Activated CD8-positive, alpha-beta memory T cell treated with anti-CD3 and anti-CD28 coated beads for 24 hours (primary cell): ENCODE measurements around the gene GPS2.

Source experiments
- DNase-seq: peaks from one replicate; pipeline ENCODE4 v3.0.0-alpha.2; 2020

GPS2 gene

GRCh38 chr17:7290685-7291084, 24.5 kb downstream of the GPS2 start:
- no peak for DNase-seq

GRCh38 chr17:7290166-7290565, 25.0 kb downstream of the GPS2 start:
- no peak for DNase-seq

GRCh38 chr17:7289256-7290032, 25.7 kb downstream of the GPS2 start:
- DNase-seq: no peak

DNA sequence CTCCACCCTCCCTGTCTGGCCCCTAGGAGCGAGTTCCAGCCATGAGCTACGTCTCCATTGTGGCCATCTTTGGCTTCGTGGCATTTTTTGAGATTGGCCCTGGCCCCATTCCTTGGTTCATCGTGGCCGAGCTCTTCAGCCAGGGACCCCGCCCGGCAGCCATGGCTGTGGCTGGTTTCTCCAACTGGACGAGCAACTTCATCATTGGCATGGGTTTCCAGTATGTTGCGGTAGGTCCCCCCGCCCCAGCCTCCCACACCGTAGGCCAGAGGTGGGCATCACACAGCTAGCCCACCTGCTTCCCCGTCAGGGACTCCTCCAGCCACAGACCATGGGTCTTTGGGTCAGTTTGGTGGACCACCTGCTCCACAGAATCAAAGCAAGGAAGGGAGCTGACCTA, 29.5 kb downstream of the GPS2 start:
- no peak for DNase-seq

GRCh38 chr17:7284911-7285310, 30.2 kb downstream of the GPS2 start:
- DNase-seq: no peak

- DNase-seq: no peak
Measured at GRCh38 chr17:7283471-7284216, 31.5 kb downstream of the GPS2 start.

GRCh38 chr17:7282752-7283321, 32.3 kb downstream of the GPS2 start:
- DNase-seq: no peak

- DNase-seq: peak; percentile 61
Measured at GRCh38 chr17:7281953-7282751, 33.0 kb downstream of the GPS2 start.

- peak; percentile 94 for DNase-seq
Measured at GRCh38 chr17:7281074-7281952, 33.8 kb downstream of the GPS2 start, which contains the start of gene SLC2A4. Gene SLC2A4, plus strand, starts transcription at chr17:7281718. Its CDS starts 217 bp downstream, at chr17:7281935.

DNA sequence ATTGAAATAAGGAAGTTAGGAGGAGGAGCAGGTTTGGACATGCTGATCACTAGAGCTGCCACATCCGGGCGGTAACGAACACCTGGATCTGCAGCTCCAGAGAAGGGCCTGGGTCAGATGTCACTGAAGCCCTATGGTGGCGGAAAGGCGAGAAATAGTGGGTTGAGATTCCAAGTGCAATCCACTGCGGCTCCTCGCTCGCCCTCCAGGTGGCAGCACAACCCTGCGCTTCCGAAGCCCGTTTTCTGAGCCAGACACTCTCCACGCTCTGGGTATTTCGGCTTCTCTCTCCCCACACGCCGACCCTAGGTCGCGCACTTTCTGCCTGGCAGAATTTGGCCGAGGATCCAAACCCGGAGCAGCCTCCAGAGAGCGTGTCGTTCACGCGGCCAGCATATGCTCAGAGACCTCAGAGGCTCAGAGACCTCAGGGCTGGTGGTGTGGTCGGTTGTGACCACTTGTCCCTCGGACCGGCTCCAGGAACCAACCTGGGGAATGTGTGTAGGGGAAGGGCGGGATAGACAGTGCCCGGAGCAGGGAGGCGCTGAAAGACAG, 34.6 kb downstream of the GPS2 start:
- peak; percentile 94 for DNase-seq

DNA sequence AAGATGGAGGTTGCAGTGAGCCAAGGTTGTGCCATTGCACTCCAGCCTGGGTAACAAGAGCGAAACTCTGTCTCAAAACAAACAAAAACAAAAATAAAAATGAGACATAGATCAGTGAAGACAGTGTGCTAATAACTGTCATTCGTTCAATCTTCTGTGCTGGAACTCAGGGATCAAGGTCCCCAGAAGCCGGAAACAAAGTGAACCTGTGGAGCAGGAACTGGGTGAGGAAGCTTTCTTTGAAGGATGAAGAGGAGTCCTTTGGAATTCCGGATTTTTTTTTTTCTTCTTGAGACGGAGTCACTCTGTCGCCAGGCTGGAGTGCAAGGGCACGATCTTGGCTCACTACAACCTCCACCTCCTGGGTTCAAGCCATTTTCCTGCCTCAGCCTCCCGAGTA, 35.7 kb downstream of the GPS2 start:
- DNase-seq: no peak

DNA sequence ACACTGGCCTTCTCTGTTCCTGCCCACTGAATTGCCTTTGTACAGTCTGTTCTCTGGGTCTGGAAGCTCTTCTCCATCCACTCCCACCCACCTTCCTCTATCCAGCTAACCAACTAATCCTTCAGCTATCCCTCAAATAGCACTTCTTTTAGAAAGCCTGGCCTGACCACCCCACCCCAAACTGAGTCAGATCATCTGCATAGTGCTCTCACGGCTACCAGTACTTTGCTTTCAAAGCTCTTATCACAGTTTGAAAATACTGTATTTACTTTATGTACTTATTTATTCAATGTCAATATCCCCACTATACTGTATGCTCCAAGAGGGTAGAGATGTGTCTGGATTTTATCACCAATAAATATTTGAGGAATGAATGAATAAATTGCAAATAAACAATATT, 48.4 kb downstream of the GPS2 start:
- no peak for DNase-seq

GRCh38 chr17:7263801-7264078, 51.4 kb downstream of the GPS2 start:
- DNase-seq: no peak

- DNase-seq: peak; percentile 68
Measured at GRCh38 chr17:7262935-7263800, 52.0 kb downstream of the GPS2 start.
